Naive thymus-derived CD4-positive, alpha-beta T cell (primary cell): ENCODE data around the gene RFXAP. TPM values are rescaled to one million over a fixed set of nuclear protein-coding genes. Genes with fewer than 3 reads are reported as not detected.

Source experiments
- ATAC-seq: fragments of 150-1000 bp; cut with Tn5 transposase; 2 replicates; pipeline ENCODE4 v1.10.0; 2021; ENCODE audit warnings: mild to moderate bottlenecking, moderate library complexity
- CTCF ChIA-PET: fragments of 350-600 bp; sonication (Branson Sonifier 250); formaldehyde crosslinking; loops from one replicate; lab custom pipeline; 2021; ENCODE audit warnings: antibody characterized with exemption; lab: Charles Lee
- POLR2A ChIA-PET: fragments of 350-600 bp; sonication (Branson Sonifier 250); formaldehyde crosslinking; loops from one replicate; lab custom pipeline; 2021; ENCODE audit warnings: antibody characterized with exemption, inconsistent platforms; lab: Charles Lee
- DNase-seq, 9 donors: peaks; one replicate each; pipeline versions ENCODE4 v3.0.0 to v3.0.0-alpha.2; 2020 to 2022; ENCODE audit warnings: mixed read lengths in 1 of 9
- H3K27ac ChIP-seq: one replicate; pipeline ENCODE4 v1.7.0; 2013; ENCODE audit warnings: mild to moderate bottlenecking, low read depth, low read length, moderate library complexity
- H3K27me3 ChIP-seq, 2 donors: one replicate each; pipeline ENCODE4 v1.7.0; 2013; ENCODE audit warnings: low read length in 2 of 2, mild to moderate bottlenecking in 2 of 2, moderate library complexity in 2 of 2; ENCODE audit not compliant: control insufficient read depth in 2 of 2, insufficient read depth in 2 of 2
- H3K36me3 ChIP-seq, 3 experiments: 1 replicate in 2 of 3; 2 replicates in 1 of 3; pipeline ENCODE4 v1.7.0; 2013; ENCODE audit warnings: low read length in 3 of 3, mild to moderate bottlenecking in 3 of 3, moderate library complexity in 1 of 3; ENCODE audit not compliant: insufficient read depth in 3 of 3, control insufficient read depth in 2 of 3
- H3K4me1 ChIP-seq, 2 donors: one replicate each; pipeline ENCODE4 v1.7.0; 2013; ENCODE audit warnings: low read length in 2 of 2, mild to moderate bottlenecking in 2 of 2, moderate library complexity in 1 of 2; ENCODE audit not compliant: control insufficient read depth in 2 of 2, insufficient read depth in 2 of 2
- H3K4me3 ChIP-seq: 2 replicates; pipeline ENCODE4 v1.7.0; 2013; ENCODE audit warnings: mild to moderate bottlenecking, low read length
- H3K9me3 ChIP-seq, 3 experiments: 1 replicate in 2 of 3; 2 replicates in 1 of 3; pipeline ENCODE4 v1.7.0; 2013; ENCODE audit warnings: low read length in 3 of 3; ENCODE audit not compliant: control insufficient read depth in 2 of 3
- H3K27ac Mint-ChIP-seq, 9 donors: one replicate each; pipeline ENCODE4 v1.8.0; 2020 to 2022; ENCODE audit warnings: mixed read lengths in 9 of 9, mild to moderate bottlenecking in 8 of 9, moderate library complexity in 5 of 9, inconsistent platforms in 2 of 9
- H3K27me3 Mint-ChIP-seq, 5 donors: one replicate each; pipeline ENCODE4 v1.8.0; 2021 to 2022; ENCODE audit warnings: mixed read lengths in 5 of 5, mild to moderate bottlenecking in 1 of 5
- H3K36me3 Mint-ChIP-seq, 5 donors: one replicate each; pipeline ENCODE4 v1.8.0; 2020 to 2022; ENCODE audit warnings: mixed read lengths in 5 of 5, mild to moderate bottlenecking in 3 of 5, inconsistent platforms in 1 of 5
- H3K4me1 Mint-ChIP-seq, 7 donors: one replicate each; pipeline ENCODE4 v1.8.0; 2020 to 2022; ENCODE audit warnings: mixed read lengths in 7 of 7, mild to moderate bottlenecking in 3 of 7, inconsistent platforms in 1 of 7
- H3K4me3 Mint-ChIP-seq, 10 donors: one replicate each; pipeline ENCODE4 v1.8.0; 2020 to 2022; ENCODE audit warnings: mild to moderate bottlenecking in 10 of 10, mixed read lengths in 10 of 10, moderate library complexity in 6 of 10, inconsistent platforms in 2 of 10
- H3K9me3 Mint-ChIP-seq, 11 donors: one replicate each; pipeline ENCODE4 v1.8.0; 2020 to 2022; ENCODE audit warnings: mixed read lengths in 11 of 11, mild to moderate bottlenecking in 4 of 11, inconsistent platforms in 1 of 11, moderate library complexity in 1 of 11
- intact Hi-C, 2 donors: fragments of 100-400 bp; cut with micrococcal nuclease; formaldehyde crosslinking; loops; one replicate each; pipeline ENCODE4 v1.15.1; 2023
- polyA plus RNA-seq, 2 donors: library from polyadenylated mRNA; unstranded; fragments of 300-500 nt; fragmentation: Illumina TruSeq; gene quantifications; one replicate each; pipeline ENCODE4 v1.2.3, GENCODE V29; 2021
- total RNA-seq, 6 experiments: library from RNA in 5 of 6; stranded (reverse) in 5 of 6; gene quantifications; 1 replicate in 5 of 6; 2 replicates in 1 of 6; pipeline ENCODE4 v1.2.3 and lab custom pipeline; 2021 to 2026

The RFXAP gene
- total and polyA plus RNA-seq, 7 experiments from 2014 or later, result 2.4 to 12.7 (median 7.9) TPM

GRCh38 chr13:36870050-36870692 lies 51.1 kb downstream of the RFXAP start:
- ChIA-PET POLR2A (no interaction called here), CTCF (no interaction called here)
- no peak for DNase-seq
- Mint-ChIP-seq H3K4me1 (no peaks in the 10 kb centered on the region), H3K27me3 (peaks cover 21 to 47% (median 27%) of the 10 kb centered on the region in 5 donors), H3K36me3 (no peaks in the 10 kb centered on the region), H3K9me3 (no peaks in the 10 kb centered on the region), H3K4me3 (no peak overlapping the region), H3K27ac (no peak overlapping the region)
- Histone ChIP-seq H3K27me3 (peaks cover 0 to 4% of the 10 kb centered on the region in 2 donors), H3K4me1 (no peaks in the 10 kb centered on the region), H3K27ac (no peak overlapping the region), H3K4me3 (no peak overlapping the region), H3K9me3 (no peaks in the 10 kb centered on the region), H3K36me3 (no peaks in the 10 kb centered on the region)
- intact Hi-C loops, result no loop called here
- ATAC-seq, result no peak

- CTCF ChIA-PET, result interaction anchor here (0.6 kb wide), 1 partner anchor 24 kb away, joined by 3 read pairs; no protein-coding TSS in a partner anchor
- POLR2A ChIA-PET, result no interaction called here
- ATAC-seq, result no peak
- no peak overlapping the region for H3K4me3 Mint-ChIP-seq
- H3K9me3 Mint-ChIP-seq, result no peaks in the 10 kb centered on the region
- no peak overlapping the region for H3K27ac Mint-ChIP-seq
- Histone ChIP-seq H3K4me1 (no peaks in the 10 kb centered on the region), H3K36me3 (no peaks in the 10 kb centered on the region), H3K27ac (no peak overlapping the region), H3K27me3 (no peaks in the 10 kb centered on the region), H3K9me3 (no peaks in the 10 kb centered on the region), H3K4me3 (no peak overlapping the region)
- peaks cover 12 to 36% (median 17%) of the 10 kb centered on the region in 5 donors for H3K27me3 Mint-ChIP-seq
- no peaks in the 10 kb centered on the region for H3K4me1 Mint-ChIP-seq
- H3K36me3 Mint-ChIP-seq, result no peaks in the 10 kb centered on the region
- intact Hi-C loops, result no loop called here
- no peak for DNase-seq
Observed at GRCh38 chr13:36872621-36873020, 53.6 kb downstream of the RFXAP start.

GRCh38 chr13:36875431-36875830 lies 56.4 kb downstream of the RFXAP start:
- intact Hi-C loops, result no loop called here
- Histone ChIP-seq H3K4me3 (no peak overlapping the region), H3K27me3 (no peaks in the 10 kb centered on the region), H3K27ac (no peak overlapping the region), H3K9me3 (no peaks in the 10 kb centered on the region), H3K4me1 (no peaks in the 10 kb centered on the region), H3K36me3 (no peaks in the 10 kb centered on the region)
- H3K9me3 Mint-ChIP-seq, result no peaks in the 10 kb centered on the region
- POLR2A ChIA-PET, result no interaction called here
- no peak overlapping the region for H3K27ac Mint-ChIP-seq
- no peak overlapping the region for H3K4me3 Mint-ChIP-seq
- CTCF ChIA-PET, result interaction anchor here (0.5 kb wide), 1 partner anchor 133 kb away, joined by 3 read pairs; no protein-coding TSS in a partner anchor
- no peak for DNase-seq
- H3K27me3 Mint-ChIP-seq, result peaks cover 12 to 30% (median 25%) of the 10 kb centered on the region in 5 donors
- no peaks in the 10 kb centered on the region for H3K36me3 Mint-ChIP-seq
- ATAC-seq, result no peak
- H3K4me1 Mint-ChIP-seq, result no peaks in the 10 kb centered on the region

GRCh38 chr13:36875961-36876360 lies 56.9 kb downstream of the RFXAP start:
- H3K27me3 Mint-ChIP-seq, result peaks cover 12 to 30% (median 25%) of the 10 kb centered on the region in 5 donors
- ChIA-PET CTCF (no interaction called here), POLR2A (no interaction called here)
- no peaks in the 10 kb centered on the region for H3K36me3 ChIP-seq
- no peaks in the 10 kb centered on the region for H3K27me3 ChIP-seq
- no peaks in the 10 kb centered on the region for H3K9me3 Mint-ChIP-seq
- ATAC-seq (no peak), DNase-seq (no peak)
- H3K27ac ChIP-seq, result no peak overlapping the region
- no peaks in the 10 kb centered on the region for H3K4me1 Mint-ChIP-seq
- H3K27ac Mint-ChIP-seq, result no peak overlapping the region
- intact Hi-C loops, result no loop called here
- no peaks in the 10 kb centered on the region for H3K4me1 ChIP-seq
- H3K9me3 ChIP-seq, result no peaks in the 10 kb centered on the region
- no peak overlapping the region for H3K4me3 ChIP-seq
- no peak overlapping the region for H3K4me3 Mint-ChIP-seq
- no peaks in the 10 kb centered on the region for H3K36me3 Mint-ChIP-seq

Other genes starting within 250 kb of the RFXAP start
- not detected for gene SERTM1, start 145.2 kb upstream of the RFXAP start, total RNA-seq
- gene SERTM1, start 145.2 kb upstream of the RFXAP start, polyA plus RNA-seq, result not detected
- not detected for gene SMAD9, start 101.0 kb downstream of the RFXAP start, total RNA-seq
- gene SMAD9, start 101.0 kb downstream of the RFXAP start, polyA plus RNA-seq, result under 1 TPM; 0.02 to 0.05 TPM
- 10 to 100 TPM; 12.1 to 39.3 (median 22.8) TPM for gene ALG5, start 180.1 kb downstream of the RFXAP start, total RNA-seq
- 10 to 100 TPM; 62.7 to 82.2 TPM for gene ALG5, start 180.1 kb downstream of the RFXAP start, polyA plus RNA-seq
- gene EXOSC8, start 181.6 kb downstream of the RFXAP start, total RNA-seq, result 10 to 100 TPM; 41.0 to 91.7 (median 80.3) TPM
- gene EXOSC8, start 181.6 kb downstream of the RFXAP start, polyA plus RNA-seq, result 10 to 100 TPM; 57.8 to 98.3 TPM
- 100 to 1,000 TPM in 1 of 5 experiments, 10 to 100 TPM in 4; 70.5 to 106 (median 86.1) TPM for gene SUPT20H, start 240.5 kb downstream of the RFXAP start, total RNA-seq
- gene SUPT20H, start 240.5 kb downstream of the RFXAP start, polyA plus RNA-seq, result 10 to 100 TPM; 63.0 to 75.8 TPM